H1 (cell line): Measurements from ENCODE around the gene CORO2B. TPM values are rescaled to one million over a fixed set of nuclear protein-coding genes. Genes with fewer than 3 reads are reported as not detected.

Source experiments
- CTCF ChIA-PET: fragments of 300-600 bp; sonication (Branson Sonifier 250); formaldehyde crosslinking; loops from one replicate; lab custom pipeline; 2021; ENCODE audit not compliant: partially characterized antibody; lab: Charles Lee
- POLR2A ChIA-PET: fragments of 300-600 bp; sonication (Branson Sonifier 250); formaldehyde crosslinking; loops from one replicate; lab custom pipeline; 2021; ENCODE audit warnings: inconsistent platforms; ENCODE audit not compliant: partially characterized antibody; lab: Charles Lee
- DNase-seq, 2 experiments: peaks; one replicate each; pipeline versions ENCODE4 v3.0.0 to v3.0.0-alpha.2; 2010 to 2022; ENCODE audit warnings: low spot score in 2 of 2, low read depth in 1 of 2, mixed read lengths in 1 of 2
- FAIRE-seq: peaks from 2 replicates; lab custom pipeline; 2011; peaks lifted over from hg19 to GRCh38; lab: Jason Lieb, UNC
- H2AFZ ChIP-seq: 2 replicates; pipeline ENCODE4 v1.8.1; 2012; ENCODE audit warnings: low read length, inconsistent platforms
- H2AK5ac ChIP-seq: 2 replicates; pipeline ENCODE4 v1.6.1; 2013; ENCODE audit warnings: low read depth, low read length
- H2BK120ac ChIP-seq: replicated peaks from 2 replicates; pipeline ENCODE3; 2013; ENCODE audit warnings: low read depth, low read length, inconsistent platforms
- H2BK12ac ChIP-seq: 2 replicates; pipeline ENCODE4 v1.6.1; 2013; ENCODE audit warnings: low read depth, low read length
- H2BK15ac ChIP-seq: 2 replicates; pipeline ENCODE4 v1.6.1; 2013; ENCODE audit warnings: low read length
- H2BK20ac ChIP-seq: 2 replicates; pipeline ENCODE4 v1.6.1; 2013; ENCODE audit warnings: low read length
- H2BK5ac ChIP-seq: 2 replicates; pipeline ENCODE4 v1.6.1; 2013; ENCODE audit warnings: low read depth, low read length
- H3K14ac ChIP-seq: 2 replicates; pipeline ENCODE4 v1.6.1; 2013; ENCODE audit warnings: inconsistent platforms; ENCODE audit not compliant: insufficient read length
- H3K18ac ChIP-seq: 2 replicates; pipeline ENCODE4 v1.6.1; 2013; ENCODE audit warnings: low read length; ENCODE audit errors: extremely low read depth
- H3K23ac ChIP-seq: 2 replicates; pipeline ENCODE4 v1.6.1; 2013; ENCODE audit warnings: inconsistent platforms; ENCODE audit not compliant: insufficient read length
- H3K23me2 ChIP-seq: 2 replicates; pipeline ENCODE4 v1.6.1; 2013; ENCODE audit warnings: low read depth, low read length
- H3K27ac ChIP-seq: 2 replicates; pipeline ENCODE4 v1.6.1; 2011; ENCODE audit warnings: low read depth, low read length, inconsistent platforms
- H3K27me3 ChIP-seq, 4 experiments: replicated peaks in 1 of 4; 1 replicate in 1 of 4; 2 replicates in 3 of 4; pipeline versions ENCODE4 v1.6.1 to v1.8.1; 2011 to 2013; ENCODE audit warnings: low read length in 3 of 4, mild to moderate bottlenecking in 3 of 4, inconsistent platforms in 2 of 4, mixed read lengths in 2 of 4, moderate library complexity in 1 of 4; ENCODE audit not compliant: control insufficient read depth in 3 of 4, insufficient read depth in 3 of 4; ENCODE audit errors: extremely low read depth in 1 of 4
- H3K36me3 ChIP-seq, 4 experiments: 2 replicates each; pipeline versions ENCODE4 v1.6.1 to v1.8.1; 2011 to 2013; ENCODE audit warnings: mild to moderate bottlenecking in 4 of 4, low read length in 3 of 4, moderate library complexity in 2 of 4, control low read depth in 1 of 4, inconsistent platforms in 1 of 4; ENCODE audit not compliant: insufficient read depth in 4 of 4, control insufficient read depth in 2 of 4
- H3K4ac ChIP-seq: replicated peaks from 2 replicates; pipeline ENCODE3; 2013; ENCODE audit warnings: low read length, low read depth, mixed read lengths, inconsistent platforms; ENCODE audit not compliant: insufficient read length
- H3K4me1 ChIP-seq, 4 experiments: replicated peaks in 1 of 4; 1 replicate in 1 of 4; 2 replicates in 3 of 4; pipeline versions ENCODE4 v1.6.1 to v1.8.1; 2011 to 2013; ENCODE audit warnings: low read length in 3 of 4, inconsistent platforms in 2 of 4, mixed read lengths in 1 of 4; ENCODE audit not compliant: insufficient read depth in 4 of 4, control insufficient read depth in 3 of 4
- H3K4me2 ChIP-seq, 2 experiments: 2 replicates each; pipeline versions ENCODE4 v1.6.1 to v1.8.1; 2011 to 2013; ENCODE audit warnings: low read depth in 2 of 2, low read length in 2 of 2, control low read depth in 1 of 2, inconsistent platforms in 1 of 2, mild to moderate bottlenecking in 1 of 2; ENCODE audit not compliant: insufficient read depth in 1 of 2
- H3K4me3 ChIP-seq, 4 experiments: fragments of 200-600, 300-600 bp in 1 of 4; sonication (generic), shearing (Covaris generic), sonication (Bioruptor Twin) in 1 of 4; 2 replicates each; pipeline versions ENCODE4 v1.5.1 to v1.8.1; 2011 to 2016; ENCODE audit warnings: low read length in 4 of 4, low read depth in 3 of 4, control low read depth in 2 of 4, inconsistent platforms in 2 of 4, mild to moderate bottlenecking in 2 of 4, mixed read lengths in 1 of 4, moderate library complexity in 1 of 4; ENCODE audit not compliant: insufficient read depth in 2 of 4; ENCODE audit errors: extremely low read depth in 1 of 4
- H3K56ac ChIP-seq: replicated peaks from 2 replicates; pipeline ENCODE3; 2013; ENCODE audit warnings: low read depth, mild to moderate bottlenecking, mixed read lengths, low read length, inconsistent platforms; ENCODE audit not compliant: insufficient read length
- H3K79me1 ChIP-seq: 2 replicates; pipeline ENCODE4 v1.6.1; 2013; ENCODE audit warnings: low read depth, low read length, control low read depth
- H3K79me2 ChIP-seq, 2 experiments: 2 replicates each; pipeline versions ENCODE4 v1.6.1 to v1.8.1; 2012 to 2013; ENCODE audit warnings: low read length in 2 of 2, mild to moderate bottlenecking in 2 of 2, inconsistent platforms in 1 of 2; ENCODE audit not compliant: insufficient read depth in 2 of 2, control insufficient read depth in 1 of 2
- H3K9ac ChIP-seq, 4 experiments: replicated peaks in 1 of 4; 1 replicate in 1 of 4; 2 replicates in 3 of 4; pipeline versions ENCODE4 v1.6.1 to v1.8.1; 2011 to 2013; ENCODE audit warnings: low read depth in 3 of 4, low read length in 3 of 4, control low read depth in 2 of 4, mild to moderate bottlenecking in 2 of 4, moderate library complexity in 2 of 4, inconsistent platforms in 1 of 4; ENCODE audit errors: extremely low read depth in 1 of 4
- H3K9me3 ChIP-seq, 2 experiments: 2 replicates each; pipeline versions ENCODE4 v1.6.1 to v1.8.1; 2012 to 2013; ENCODE audit warnings: mild to moderate bottlenecking in 2 of 2, moderate library complexity in 2 of 2, control low read depth in 1 of 2, inconsistent platforms in 1 of 2, low read depth in 1 of 2, low read length in 1 of 2, mixed read lengths in 1 of 2; ENCODE audit not compliant: insufficient read depth in 2 of 2
- H4K20me1 ChIP-seq, 2 experiments: replicated peaks in 1 of 2; 2 replicates each; pipeline versions ENCODE3 to v1.8.1; 2011 to 2013; ENCODE audit warnings: inconsistent platforms in 2 of 2, low read length in 2 of 2, mild to moderate bottlenecking in 1 of 2; ENCODE audit not compliant: insufficient read depth in 2 of 2, control insufficient read depth in 1 of 2
- H4K5ac ChIP-seq: 2 replicates; pipeline ENCODE4 v1.6.1; 2013; ENCODE audit warnings: low read length, low read depth, mixed read lengths, inconsistent platforms; ENCODE audit not compliant: insufficient read length
- H4K8ac ChIP-seq: 2 replicates; pipeline ENCODE4 v1.8.0; 2013; ENCODE audit warnings: mild to moderate bottlenecking, moderate library complexity, low read length, inconsistent platforms; ENCODE audit not compliant: insufficient read depth; ENCODE audit errors: extremely low read depth
- H4K91ac ChIP-seq: replicated peaks from 2 replicates; pipeline ENCODE3; 2013; ENCODE audit warnings: low read length, mixed read lengths, inconsistent platforms; ENCODE audit not compliant: insufficient read length
- CHD1 ChIP-seq: IDR thresholded peaks from 2 replicates; pipeline ENCODE4 v1.6.1; 2012; ENCODE audit warnings: low read depth, low read length, improper control_type of control experiment
- CREB1 ChIP-seq: IDR thresholded peaks from 2 replicates; pipeline ENCODE4 v1.6.1; 2012; ENCODE audit warnings: inconsistent platforms
- CTBP2 ChIP-seq: IDR thresholded peaks from 2 replicates; pipeline ENCODE4 v1.7.0; 2011; ENCODE audit warnings: borderline replicate concordance, mild to moderate bottlenecking, moderate library complexity, mixed read lengths, low read length; ENCODE audit not compliant: insufficient read depth, insufficient read length
- GABPA ChIP-seq: IDR thresholded peaks from 2 replicates; pipeline ENCODE4 v1.6.1; 2011; ENCODE audit warnings: mild to moderate bottlenecking, low read length, moderate library complexity, borderline replicate concordance; ENCODE audit not compliant: insufficient read depth
- HDAC2 ChIP-seq, 2 experiments: fragments of 300-600 bp in 1 of 2; sonication (generic) in 1 of 2; IDR thresholded peaks; 2 replicates each; pipeline ENCODE4 v1.6.1; 2011 to 2012; ENCODE audit warnings: low read depth in 2 of 2, low read length in 2 of 2, mild to moderate bottlenecking in 2 of 2, moderate library complexity in 2 of 2, borderline replicate concordance in 1 of 2, inconsistent platforms in 1 of 2
- JUN ChIP-seq: IDR thresholded peaks from 2 replicates; pipeline ENCODE4 v1.6.1; 2011; ENCODE audit warnings: low read depth, mild to moderate bottlenecking, improper control_type of control experiment, low read length
- JUND ChIP-seq: IDR thresholded peaks from 2 replicates; pipeline ENCODE4 v1.6.1; 2011; ENCODE audit warnings: mild to moderate bottlenecking, improper control_type of control experiment, low read length
- KDM5A ChIP-seq: fragments of 200-600 bp; IDR thresholded peaks from 2 replicates; pipeline ENCODE4 v1.7.1; 2012; ENCODE audit warnings: mild to moderate bottlenecking, low read length, inconsistent platforms, mixed read lengths
- POLR2A ChIP-seq, 2 experiments: IDR thresholded peaks; 1 replicate in 1 of 2; 2 replicates in 1 of 2; pipeline ENCODE4 v1.6.1; 2011; ENCODE audit warnings: low read depth in 2 of 2, low read length in 2 of 2, mild to moderate bottlenecking in 2 of 2; ENCODE audit errors: control extremely low read depth in 1 of 2
- RAD21 ChIP-seq, 2 experiments: IDR thresholded peaks in 1 of 2; conservative IDR thresholded peaks in 1 of 2; 2 replicates each; pipeline ENCODE4 v1.6.1; 2011; ENCODE audit warnings: low read depth in 2 of 2, low read length in 2 of 2, improper control_type of control experiment in 1 of 2, inconsistent platforms in 1 of 2, mild to moderate bottlenecking in 1 of 2, moderate library complexity in 1 of 2
- SIRT6 ChIP-seq: IDR thresholded peaks from one replicate; pipeline ENCODE4 v1.7.1; 2012; ENCODE audit warnings: low read length, inconsistent platforms
- SP2 ChIP-seq: IDR thresholded peaks from 2 replicates; pipeline ENCODE4 v1.6.1; 2012; ENCODE audit warnings: mild to moderate bottlenecking, low read length, inconsistent platforms
- SUZ12 ChIP-seq: fragments of 200-600 bp; sonication (generic); IDR thresholded peaks from 2 replicates; pipeline ENCODE4 v1.6.1; 2012; ENCODE audit warnings: mild to moderate bottlenecking, inconsistent platforms, low read length, moderate library complexity, mixed read lengths
- YY1 ChIP-seq: IDR thresholded peaks from 2 replicates; pipeline ENCODE4 v1.6.1; 2011; ENCODE audit warnings: low read depth, mild to moderate bottlenecking, low read length
- WGBS, 2 experiments: shearing (Covaris generic) in 1 of 2; methylation state at CpG; one replicate each; pipeline versions ENCODE4 v1.1.6 to v1.1.7; 2013 to 2015; ENCODE audit warnings: low lambda C conversion rate in 2 of 2, mixed read lengths in 2 of 2, inconsistent platforms in 1 of 2, low coverage in 1 of 2, missing lambda C conversion rate in 1 of 2; ENCODE audit not compliant: insufficient replicate concordance in 2 of 2, insufficient coverage in 1 of 2, insufficient read length in 1 of 2; ENCODE audit errors: extremely low coverage in 1 of 2, missing lambda C conversion rate in 1 of 2; 5-methylcytosine and 5-hydroxymethylcytosine counted together
- polyA plus RNA-seq, 7 experiments: library from polyadenylated mRNA; depleted of rRNA in 3 of 7; stranded (reverse) in 5 of 7; unstranded in 2 of 7; fragments of >200 nt in 5 of 7; fragments of 200-250 nt in 2 of 7; gene quantifications; 1 replicate in 5 of 7; 2 replicates in 1 of 7; 4 replicates in 1 of 7; pipeline versions ENCODE4 v1.2.1 to v1.2.3, GENCODE V29; 2011 to 2013; ENCODE audit warnings: missing spikeins in 2 of 7, mixed read lengths in 2 of 7
- total RNA-seq: library from RNA; stranded (reverse); fragmentation: NEBNext Ultra II Directional; extraction: Animal tissue kit (Norgen Biotek cat#: 25700); gene quantifications from 2 replicates; pipeline ENCODE4 v1.2.1, GENCODE V29; 2021

The CORO2B gene
- total and polyA plus RNA-seq, 2 of the 8 experiments (the other 6 are each of a cell fraction or from before 2014, with no cell fraction given): 3.4 to 6.7 TPM

DNA sequence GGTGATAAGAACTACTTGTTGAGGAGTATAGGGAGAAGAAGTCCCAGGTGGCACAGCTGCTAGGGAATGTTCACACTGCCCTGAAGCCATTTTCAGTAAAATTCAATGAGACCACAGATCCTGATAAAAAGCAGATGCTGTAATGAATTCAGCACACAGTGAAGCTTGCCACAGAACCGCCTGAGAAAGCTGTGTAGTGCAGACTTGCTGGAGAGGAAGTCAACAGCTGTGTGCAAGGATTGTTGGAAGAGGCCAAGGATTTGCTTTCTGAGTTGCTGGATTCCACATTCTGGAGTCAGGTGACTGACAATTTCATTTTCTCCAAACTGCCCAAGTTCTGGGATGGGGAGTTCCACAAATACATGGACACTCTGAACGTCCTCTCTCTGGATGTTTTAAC, 171.0 kb downstream of the CORO2B start:
- no peak overlapping the region for H4K91ac ChIP-seq
- H2BK15ac ChIP-seq: no peak overlapping the region
- 69% methylated on average over 2 of the region's 2 CpGs; no CpG with 5 or more reads in 1 of the 2 experiments for WGBS, 2 experiments
- no peak overlapping the region for H2AFZ ChIP-seq
- H3K23ac ChIP-seq: no peak overlapping the region
- no peaks in the 10 kb centered on the region for H3K23me2 ChIP-seq
- no peaks in the 10 kb centered on the region for H3K4me1 ChIP-seq
- H2AK5ac ChIP-seq: no peak overlapping the region
- no peaks in the 10 kb centered on the region for H4K20me1 ChIP-seq
- no peak overlapping the region for H2BK120ac ChIP-seq
- H2BK5ac ChIP-seq: no peak overlapping the region
- ChIA-PET POLR2A (no interaction called here), CTCF (interaction anchor here (1.0 to 1.1 kb wide), 3 partner anchors 14 to 200 kb away, joined by 3 read pairs; no protein-coding TSS in a partner anchor)
- no peak for DNase-seq
- H3K4me2 ChIP-seq: no peak overlapping the region
- H3K56ac ChIP-seq: no peak overlapping the region
- H3K27me3 ChIP-seq: no peaks in the 10 kb centered on the region
- TF ChIP-seq JUND (no peak), POLR2A (IDR thresholded peaks at IDR 0.05; ENCODE audit: control extremely low read depth in 1 of 2, low read depth in 2 of 2, low read length in 2 of 2) (no peak), HDAC2 (IDR thresholded peaks at IDR 0.05; ENCODE audit: borderline replicate concordance in 1 of 2, low read depth in 2 of 2, low read length in 2 of 2) (no peak), CTBP2 (no peak), CHD1 (no peak), YY1 (no peak), GABPA (no peak), RAD21 (IDR thresholded peaks at IDR 0.05 in 1 of 2, conservative IDR thresholded peaks at IDR 0.05 in 1 of 2; ENCODE audit: low read depth in 2 of 2, low read length in 2 of 2) (no peak), JUN (no peak), SP2 (no peak), CREB1 (no peak), SUZ12 (no peak), SIRT6 (no peak), KDM5A (no peak)
- H4K5ac ChIP-seq: no peak overlapping the region
- H3K4me3 ChIP-seq: no peak overlapping the region
- no peak overlapping the region for H3K9ac ChIP-seq
- H3K4ac ChIP-seq: no peak overlapping the region
- H3K27ac ChIP-seq: no peak overlapping the region
- no peak overlapping the region for H2BK20ac ChIP-seq
- no peaks in the 10 kb centered on the region for H3K79me2 ChIP-seq
- H3K36me3 ChIP-seq: no peaks in the 10 kb centered on the region
- H3K18ac ChIP-seq: no peak overlapping the region
- no peaks in the 10 kb centered on the region for H3K9me3 ChIP-seq
- FAIRE-seq: no peak
- H2BK12ac ChIP-seq: no peak overlapping the region
- H3K79me1 ChIP-seq: no peaks in the 10 kb centered on the region
- no peak overlapping the region for H4K8ac ChIP-seq
- H3K14ac ChIP-seq: no peak overlapping the region
